DMS53 (cell line): Measurements from ENCODE around the gene CRTC3.
"Not testable (repeated sequence)": the region's sequence is repeated elsewhere in the genome, so short reads cannot be mapped to it uniquely, and the experiment has no call there.

Source experiments
- DNase-seq: peaks from one replicate; lab custom pipeline; 2025; lab: John Stamatoyannopoulos, UW

The CRTC3 gene

GRCh38 chr15:90677807-90678790 is 148.4 kb downstream of the CRTC3 start:
- DNase-seq = no peak

GRCh38 chr15:90679959-90680358 is 150.2 kb downstream of the CRTC3 start:
- no peak for DNase-seq

- DNase-seq = no peak
These were observed 150.7 kb downstream of the CRTC3 start for GRCh38 chr15:90680371-90680935.

GRCh38 chr15:90681056-90681455 is 151.3 kb downstream of the CRTC3 start:
- DNase-seq = no peak

- DNase-seq = no peak
These were observed 151.8 kb downstream of the CRTC3 start for GRCh38 chr15:90681480-90681879.

GRCh38 chr15:90683371-90683770 is 153.6 kb downstream of the CRTC3 start:
- no peak for DNase-seq

GRCh38 chr15:90683876-90684275 is 154.2 kb downstream of the CRTC3 start:
- no peak for DNase-seq

- DNase-seq = no peak
These were observed 154.6 kb downstream of the CRTC3 start for GRCh38 chr15:90684281-90684680.

GRCh38 chr15:90685591-90686434 is 156.1 kb downstream of the CRTC3 start:
- no peak for DNase-seq

- DNase-seq = no peak
These were observed 156.9 kb downstream of the CRTC3 start for GRCh38 chr15:90686435-90687218.

GRCh38 chr15:90689326-90689961 is 159.7 kb downstream of the CRTC3 start:
- not testable (repeated sequence) for DNase-seq

- DNase-seq = no peak
These were observed 160.9 kb downstream of the CRTC3 start for GRCh38 chr15:90690585-90690984.

- no peak for DNase-seq
These were observed 161.6 kb downstream of the CRTC3 start for GRCh38 chr15:90691369-90691768.

- DNase-seq = no peak
These were observed 162.5 kb downstream of the CRTC3 start for GRCh38 chr15:90691982-90692773.
